Kidney capillary endothelial cell (primary cell): ENCODE results near the gene HYCC1.
"Not testable (repeated sequence)": the region's sequence is repeated elsewhere in the genome, so short reads cannot be mapped to it uniquely, and the experiment has no call there.

Experiments used
- DNase-seq: peaks from one replicate; pipeline ENCODE4 v3.0.0-alpha.2; 2018; ENCODE audit warnings: low spot score

Gene HYCC1

DNA sequence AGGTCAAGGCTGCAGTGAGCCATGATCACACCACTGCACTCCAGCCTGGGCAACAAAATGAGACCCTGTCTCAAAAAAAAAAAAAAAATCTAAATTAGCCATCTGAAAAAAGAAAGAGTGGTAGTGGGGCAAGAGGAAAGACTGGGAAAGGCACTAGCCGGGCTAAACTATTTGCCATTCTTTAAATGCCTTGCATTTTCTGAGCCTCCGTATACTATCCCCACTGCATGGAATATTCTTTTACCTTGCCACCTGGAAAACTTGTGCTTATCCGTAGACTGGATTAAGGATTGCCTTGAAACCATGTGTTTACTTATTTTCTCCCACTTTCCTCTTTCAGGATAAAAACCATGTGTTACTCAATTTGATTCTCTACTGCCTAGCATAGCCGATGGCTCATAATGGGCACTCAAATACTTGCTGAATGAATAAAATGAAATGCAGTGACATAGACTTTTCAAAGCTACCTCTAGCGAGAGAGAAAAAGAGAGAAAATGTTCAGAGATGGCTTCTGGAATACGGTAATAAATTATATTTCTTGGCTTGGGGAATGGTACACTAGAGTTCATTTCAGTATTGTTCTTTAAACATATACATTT lies 30.6 kb downstream of the HYCC1 start:
- no peak for DNase-seq

DNA sequence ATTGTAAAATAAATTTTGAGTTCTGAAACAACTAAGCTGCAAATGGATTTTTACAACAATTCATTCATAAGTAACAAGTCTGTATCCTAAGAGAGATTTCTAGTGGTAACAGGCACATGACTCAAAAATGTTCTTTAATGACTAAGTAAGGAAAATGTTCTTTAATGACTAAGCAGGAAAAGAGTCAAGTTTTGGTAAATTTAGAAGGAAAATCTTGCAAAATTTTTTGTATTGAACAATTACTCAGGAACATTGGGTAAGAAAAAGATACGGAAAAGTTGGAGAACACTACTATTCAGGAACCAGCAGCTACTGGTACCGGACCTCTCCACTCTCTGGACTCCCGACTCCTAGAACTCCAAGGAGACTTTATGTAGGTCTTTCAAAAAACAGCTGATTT lies 33.5 kb downstream of the HYCC1 start:
- DNase-seq: peak; percentile 70

GRCh38 chr7:22979861-22980260 lies 34.1 kb downstream of the HYCC1 start:
- no peak for DNase-seq

DNA sequence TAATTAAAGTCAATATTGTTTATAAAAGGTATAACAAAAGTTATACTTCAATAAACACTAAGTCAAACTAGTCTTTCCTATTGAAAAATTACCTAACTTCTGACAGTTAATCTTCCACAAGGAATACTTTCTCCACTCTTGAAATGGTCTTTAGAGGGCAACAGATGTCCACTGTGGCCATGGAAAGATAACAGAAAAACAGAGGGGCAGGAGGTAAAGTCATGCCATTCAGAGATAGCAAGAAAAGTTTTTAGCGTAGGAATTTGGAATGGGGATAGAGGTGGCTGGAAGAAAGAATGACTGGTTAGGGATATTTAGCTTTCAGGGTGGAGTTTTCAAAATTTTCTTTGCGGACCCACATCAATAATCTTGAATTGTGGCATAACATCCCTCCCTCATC lies 34.7 kb downstream of the HYCC1 start:
- DNase-seq: no peak

DNA sequence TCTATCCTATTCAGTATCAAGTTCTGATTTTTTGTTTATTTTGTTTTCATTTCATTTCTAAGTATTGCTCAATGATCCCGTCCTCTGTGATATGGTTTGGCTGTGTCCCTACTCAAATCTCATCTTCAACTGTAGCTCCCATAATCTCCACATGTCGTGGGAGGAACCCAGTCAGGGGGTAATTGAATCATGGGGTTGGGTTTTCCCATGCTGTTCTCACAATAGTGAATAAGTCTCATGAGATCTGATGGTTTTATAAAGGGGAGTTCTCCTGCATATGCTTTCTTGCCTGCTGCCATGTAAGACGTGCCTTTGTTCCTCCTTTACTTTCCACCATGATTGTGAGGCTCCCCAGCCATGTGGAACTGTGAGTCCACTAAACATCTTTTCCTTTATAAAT lies 39.3 kb downstream of the HYCC1 start:
- DNase-seq: not testable (repeated sequence)

DNA sequence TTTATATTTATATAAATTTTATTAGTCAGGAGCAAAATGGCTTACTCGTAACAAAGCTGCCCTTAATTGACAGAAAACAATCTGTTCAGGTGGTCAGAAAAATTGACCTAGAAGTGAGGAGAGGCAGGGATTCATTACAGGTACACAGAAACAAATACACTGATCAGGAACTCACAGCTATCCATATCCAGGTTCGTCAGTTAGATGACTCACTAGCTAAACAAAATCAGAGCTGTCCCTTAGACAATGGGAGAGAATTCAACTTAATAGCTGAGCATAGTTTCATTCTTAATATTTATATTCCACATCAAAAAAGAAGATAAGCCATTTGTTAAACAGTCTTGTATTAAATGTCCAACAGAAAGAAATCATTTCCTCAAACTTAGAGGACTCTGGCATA lies 41.7 kb downstream of the HYCC1 start:
- DNase-seq: no peak

- DNase-seq: no peak
Observed at GRCh38 chr7:22969010-22969431, 44.9 kb downstream of the HYCC1 start.
